Fibroblast of villous mesenchyme (primary cell): Measurements from ENCODE around the gene LYZL4. TPM values are rescaled to one million over a fixed set of nuclear protein-coding genes. Genes with fewer than 3 reads are reported as not detected.

Experiments used
- DNase-seq: peaks from one replicate; pipeline ENCODE4 v3.0.0-alpha.2; 2010; ENCODE audit warnings: low read depth
- H3K4me3 ChIP-seq: 2 replicates; pipeline ENCODE4 v1.5.1; 2011; ENCODE audit warnings: low read depth, mild to moderate bottlenecking, low read length
- CTCF ChIP-seq: IDR thresholded peaks from 2 replicates; pipeline ENCODE4 v1.5.1; 2012; ENCODE audit warnings: low read depth, mild to moderate bottlenecking, low read length; ENCODE audit not compliant: insufficient read depth
- total RNA-seq: library from RNA; depleted of rRNA; stranded (reverse); fragments of >200 nt; gene quantifications from 2 replicates; pipeline ENCODE4 v1.2.3, GENCODE V29; 2012

LYZL4 gene
- total RNA-seq, 1 donor, result not detected

DNA sequence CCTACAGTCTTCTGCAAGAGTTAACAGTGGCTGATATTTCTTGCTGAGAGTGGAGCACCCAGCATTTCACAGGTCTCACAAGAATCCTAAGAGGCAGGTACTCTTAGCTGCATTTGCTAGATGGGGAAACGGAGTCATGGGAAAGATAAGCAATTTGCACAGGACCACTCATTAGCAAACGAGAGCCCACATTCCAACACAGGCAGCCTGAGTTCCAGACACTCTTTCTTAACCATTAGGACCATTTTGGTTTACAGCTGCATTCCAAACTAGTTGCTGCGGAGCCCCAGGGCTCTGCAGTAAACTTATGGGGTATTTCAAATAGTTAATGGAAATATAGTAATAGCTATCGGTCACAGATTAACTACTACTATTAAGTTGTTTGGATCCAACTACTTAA is 42.5 kb downstream of the LYZL4 start:
- DNase-seq, result no peak
- TF ChIP-seq CTCF, result no peak
- no peak overlapping the region for H3K4me3 ChIP-seq

DNA sequence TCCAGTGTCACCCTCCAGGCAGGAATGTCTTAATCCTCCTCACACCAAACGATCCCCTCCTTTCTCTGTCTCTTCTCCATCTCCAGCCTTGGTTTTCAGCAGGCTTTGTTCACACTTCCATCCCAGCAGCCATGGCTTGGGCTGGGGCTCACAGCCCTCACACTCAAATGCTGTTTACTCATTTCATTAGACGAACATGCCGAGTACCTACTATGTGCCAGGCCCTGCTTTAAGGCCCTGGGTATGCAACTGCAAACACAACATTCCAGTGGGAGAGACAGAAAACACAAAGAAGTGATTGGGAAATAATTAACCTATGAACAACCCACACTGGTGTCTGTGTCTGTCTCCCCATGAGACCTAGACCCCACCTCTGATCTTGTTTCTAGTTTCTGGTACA is 43.9 kb downstream of the LYZL4 start:
- DNase-seq, result no peak
- TF ChIP-seq CTCF, result no peak

DNA sequence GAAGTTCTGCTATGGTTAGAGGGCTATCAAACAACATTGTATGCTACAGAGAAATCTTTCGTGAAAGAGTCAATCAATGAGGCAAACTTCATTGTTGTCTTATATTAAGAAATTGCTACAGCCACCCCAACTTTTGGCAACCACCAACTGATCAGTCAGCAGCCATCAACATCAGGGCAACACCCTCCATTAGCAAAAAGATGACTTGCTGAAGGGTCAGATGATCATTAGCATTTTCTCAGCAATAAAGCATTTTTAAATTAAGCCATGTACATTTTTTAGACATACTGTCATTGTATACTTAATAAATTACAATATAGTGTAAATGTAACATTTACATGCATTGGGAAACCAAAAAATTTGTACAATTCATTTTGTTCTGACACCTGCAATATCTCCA is 53.1 kb downstream of the LYZL4 start:
- no peak for TF ChIP-seq CTCF

More for the DNA sequence above, 43.9 kb downstream of the LYZL4 start:
- no peak overlapping the region for H3K4me3 ChIP-seq

DNA sequence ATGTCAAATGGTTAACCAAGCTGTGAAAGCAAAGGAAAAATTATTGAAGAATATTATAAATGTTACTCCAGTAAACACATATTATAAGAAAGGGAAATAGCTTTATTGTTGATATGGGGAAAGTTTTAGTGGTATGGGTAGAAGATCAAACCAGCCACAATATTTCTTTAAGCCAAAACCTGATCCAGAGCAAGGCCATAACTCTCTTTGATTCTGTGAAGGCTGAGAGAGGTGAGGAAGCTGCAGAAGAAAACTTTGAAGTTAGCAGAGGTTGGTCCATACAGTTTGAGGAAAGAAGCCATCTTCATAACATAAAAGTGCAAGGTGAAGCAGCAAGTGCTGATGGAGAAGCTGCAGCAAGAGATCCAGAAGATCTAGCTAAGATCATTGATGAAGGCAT is 54.8 kb downstream of the LYZL4 start:
- no peak for TF ChIP-seq CTCF
- DNase-seq, result no peak
- H3K4me3 ChIP-seq, result no peak overlapping the region

More for the DNA sequence above, 53.1 kb downstream of the LYZL4 start:
- no peak for DNase-seq
- no peak overlapping the region for H3K4me3 ChIP-seq

DNA sequence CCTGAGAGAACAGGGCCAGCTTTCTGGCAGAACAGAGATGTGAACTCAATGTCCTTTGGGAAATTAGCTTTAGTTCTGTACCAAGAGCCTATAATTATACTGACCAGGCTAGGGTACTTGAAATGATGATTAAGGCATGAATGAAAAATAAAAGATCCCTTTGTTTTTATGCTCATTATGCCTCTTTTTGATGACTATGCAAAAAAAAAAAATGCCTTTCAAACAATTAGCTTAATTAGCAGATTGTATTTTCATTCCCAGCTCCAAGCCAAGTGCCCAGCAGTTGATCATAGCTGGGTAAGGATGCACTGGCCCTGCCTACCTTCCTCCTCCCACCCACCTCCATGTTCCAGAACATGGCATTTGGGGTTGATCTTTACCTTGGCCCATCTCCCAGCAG is 56.8 kb downstream of the LYZL4 start:
- no peak overlapping the region for H3K4me3 ChIP-seq
- TF ChIP-seq CTCF, result no peak
- no peak for DNase-seq

DNA sequence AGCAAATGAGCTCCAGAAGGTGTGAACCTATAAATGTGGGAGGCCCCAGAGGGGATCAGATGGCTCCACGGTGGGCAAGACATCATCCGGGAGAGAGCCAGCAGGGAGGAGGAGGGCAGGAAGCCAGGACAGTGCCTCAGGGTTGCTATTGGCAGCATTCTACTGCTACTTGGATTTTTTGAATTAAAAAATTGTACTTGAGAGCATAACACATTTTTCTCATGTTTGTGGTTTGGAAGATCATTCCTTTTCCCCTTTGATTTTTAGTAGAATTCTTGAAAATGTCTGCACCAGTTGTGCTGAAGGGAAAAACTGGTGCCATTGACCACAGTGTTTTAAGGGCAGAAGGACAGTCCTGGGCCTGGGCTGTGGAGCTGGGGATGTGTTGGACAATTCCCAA is 59.2 kb downstream of the LYZL4 start:
- DNase-seq, result peak; percentile 2
- H3K4me3 ChIP-seq, result no peak overlapping the region
- TF ChIP-seq CTCF, result no peak
